GM19239 (cell line): ENCODE measurements around the gene ADCY5.

Experiments
- DNase-seq: peaks from one replicate; pipeline ENCODE4 v3.0.0; 2011; ENCODE audit warnings: low spot score; ENCODE audit not compliant: insufficient read length
- FAIRE-seq: peaks from 2 replicates; lab custom pipeline; 2011; peaks lifted over from hg19 to GRCh38; lab: Jason Lieb, UNC

ADCY5 gene

GRCh38 chr3:123412076-123412475 lies 36.8 kb downstream of the ADCY5 start:
- no peak for FAIRE-seq
- DNase-seq, result no peak

GRCh38 chr3:123411340-123412040 lies 37.4 kb downstream of the ADCY5 start:
- no peak for DNase-seq
- FAIRE-seq, result no peak

GRCh38 chr3:123410149-123410515 lies 38.8 kb downstream of the ADCY5 start:
- FAIRE-seq (no peak), DNase-seq (no peak)

- DNase-seq, result no peak
- no peak for FAIRE-seq
These were observed 39.3 kb downstream of the ADCY5 start for GRCh38 chr3:123409443-123410148.

GRCh38 chr3:123406598-123406997 lies 42.3 kb downstream of the ADCY5 start:
- FAIRE-seq, result no peak

GRCh38 chr3:123405936-123406510 lies 42.9 kb downstream of the ADCY5 start:
- FAIRE-seq (no peak), DNase-seq (no peak)

More at GRCh38 chr3:123406598-123406997, 42.3 kb downstream of the ADCY5 start:
- no peak for DNase-seq

GRCh38 chr3:123405021-123405420 lies 43.9 kb downstream of the ADCY5 start:
- FAIRE-seq, result no peak
- no peak for DNase-seq

GRCh38 chr3:123404391-123404790 lies 44.5 kb downstream of the ADCY5 start:
- DNase-seq (no peak), FAIRE-seq (no peak)

GRCh38 chr3:123401836-123402530 lies 46.9 kb downstream of the ADCY5 start:
- no peak for DNase-seq
- FAIRE-seq, result no peak

GRCh38 chr3:123400169-123400568 lies 48.7 kb downstream of the ADCY5 start:
- DNase-seq (no peak), FAIRE-seq (no peak)

- FAIRE-seq, result no peak
- DNase-seq, result no peak
These were observed 49.2 kb downstream of the ADCY5 start for GRCh38 chr3:123399653-123400052.

- FAIRE-seq (no peak), DNase-seq (no peak)
These were observed 50.7 kb downstream of the ADCY5 start for GRCh38 chr3:123397921-123398785.

GRCh38 chr3:123397050-123397590 lies 51.8 kb downstream of the ADCY5 start:
- FAIRE-seq, result no peak

GRCh38 chr3:123396171-123397049 lies 52.5 kb downstream of the ADCY5 start:
- DNase-seq (no peak), FAIRE-seq (no peak)

More at GRCh38 chr3:123397050-123397590, 51.8 kb downstream of the ADCY5 start:
- DNase-seq, result no peak

- DNase-seq, result no peak
- no peak for FAIRE-seq
These were observed 53.7 kb downstream of the ADCY5 start for GRCh38 chr3:123395235-123395634.

- FAIRE-seq, result no peak
- no peak for DNase-seq
These were observed 54.4 kb downstream of the ADCY5 start for GRCh38 chr3:123394391-123395020.

GRCh38 chr3:123392871-123393620 lies 55.8 kb downstream of the ADCY5 start:
- DNase-seq (no peak), FAIRE-seq (no peak)

GRCh38 chr3:123392368-123392767 lies 56.5 kb downstream of the ADCY5 start:
- no peak for DNase-seq
- no peak for FAIRE-seq
